GM12865 (cell line): ENCODE results near the gene MRAS.
"Not testable (repeated sequence)": the region's sequence is repeated elsewhere in the genome, so short reads cannot be mapped to it uniquely, and the experiment has no call there.

Experiments used
- DNase-seq: peaks from one replicate; pipeline ENCODE4 v3.0.0; 2010; ENCODE audit warnings: low read depth
- H3K4me3 ChIP-seq: 2 replicates; pipeline ENCODE4 v1.5.1; 2011; ENCODE audit warnings: mild to moderate bottlenecking, low read depth, low read length, control low read depth
- CTCF ChIP-seq: IDR thresholded peaks from 2 replicates; pipeline ENCODE4 v1.5.1; 2011; ENCODE audit warnings: low read length, control low read depth, low read depth, inconsistent platforms; ENCODE audit not compliant: insufficient read depth; ENCODE audit errors: missing control alignments

Gene MRAS

GRCh38 chr3:138408751-138409570, 60.6 kb downstream of the MRAS start:
- no peak for DNase-seq

GRCh38 chr3:138412821-138413551, 64.6 kb downstream of the MRAS start:
- no peak for DNase-seq
- no peak for TF ChIP-seq CTCF
- no peak overlapping the region for H3K4me3 ChIP-seq

More at GRCh38 chr3:138408751-138409570, 60.6 kb downstream of the MRAS start:
- no peak overlapping the region for H3K4me3 ChIP-seq
- no peak for TF ChIP-seq CTCF

GRCh38 chr3:138416236-138416635, 67.9 kb downstream of the MRAS start:
- H3K4me3 ChIP-seq, result not testable (repeated sequence)
- peak; percentile 27 for DNase-seq

- TF ChIP-seq CTCF, result peak; percentile 91
- peak; percentile 70 for DNase-seq
- no peak overlapping the region for H3K4me3 ChIP-seq
Observed at GRCh38 chr3:138417559-138417982, 69.2 kb downstream of the MRAS start.

- DNase-seq, result no peak
- TF ChIP-seq CTCF, result no peak
- H3K4me3 ChIP-seq, result no peak overlapping the region
Observed at GRCh38 chr3:138418601-138419206, 70.3 kb downstream of the MRAS start.

GRCh38 chr3:138423316-138423715, 74.9 kb downstream of the MRAS start:
- H3K4me3 ChIP-seq, result no peak overlapping the region
- no peak for DNase-seq
- TF ChIP-seq CTCF, result no peak

- TF ChIP-seq CTCF, result no peak
- H3K4me3 ChIP-seq, result no peak overlapping the region
- DNase-seq, result no peak
Observed at GRCh38 chr3:138424323-138424722, 75.9 kb downstream of the MRAS start.
